ENCODE data around the gene C10orf71. TPM values are rescaled to one million over a fixed set of nuclear protein-coding genes. Genes with fewer than 3 reads are reported as not detected.

The C10orf71 gene
- total RNA-seq, 1 experiment from 2014 or later: not detected

- no peaks in the 10 kb centered on the region for H3K9me3 Mint-ChIP-seq (ENCODE audit: low read depth, unreplicated experiment)
- CTCF ChIA-PET: no interaction called here
- BruUV-seq (replicated peaks): no TSS peak
- peaks cover 85% of the 10 kb centered on the region for H3K27me3 Mint-ChIP-seq (ENCODE audit: unreplicated experiment)
- intact Hi-C loops (cut with micrococcal nuclease; ENCODE audit: unreplicated experiment): no loop called here
- no peaks in the 10 kb centered on the region for H3K4me1 Mint-ChIP-seq (ENCODE audit: low read depth, unreplicated experiment)
- no peaks in the 10 kb centered on the region for H3K36me3 Mint-ChIP-seq (ENCODE audit: insufficient read depth, unreplicated experiment)
- DNase-seq: no peak
- H3K27ac Mint-ChIP-seq (ENCODE audit: unreplicated experiment): no peak overlapping the region
- TF ChIP-seq CTCF (IDR thresholded peaks at IDR 0.05; ENCODE audit: unreplicated experiment): no peak
- no peak overlapping the region for H3K4me3 Mint-ChIP-seq (ENCODE audit: low read depth, unreplicated experiment)
These were observed 9.0 kb downstream of the C10orf71 start for GRCh38 chr10:49307921-49308320.

GRCh38 chr10:49308881-49309280, 9.9 kb downstream of the C10orf71 start:
- Mint-ChIP-seq H3K9me3 (ENCODE audit: low read depth, unreplicated experiment) (no peaks in the 10 kb centered on the region), H3K4me3 (ENCODE audit: low read depth, unreplicated experiment) (no peak overlapping the region), H3K36me3 (ENCODE audit: insufficient read depth, unreplicated experiment) (no peaks in the 10 kb centered on the region), H3K27me3 (ENCODE audit: unreplicated experiment) (peaks cover 85% of the 10 kb centered on the region), H3K27ac (ENCODE audit: unreplicated experiment) (no peak overlapping the region), H3K4me1 (ENCODE audit: low read depth, unreplicated experiment) (no peaks in the 10 kb centered on the region)
- intact Hi-C loops (cut with micrococcal nuclease; ENCODE audit: unreplicated experiment): no loop called here
- no peak for DNase-seq
- BruUV-seq (replicated peaks): no TSS peak
- CTCF ChIA-PET: no interaction called here
- no peak for TF ChIP-seq CTCF (IDR thresholded peaks at IDR 0.05; ENCODE audit: unreplicated experiment)

- Mint-ChIP-seq H3K9me3 (ENCODE audit: low read depth, unreplicated experiment) (no peaks in the 10 kb centered on the region), H3K4me3 (ENCODE audit: low read depth, unreplicated experiment) (no peak overlapping the region), H3K36me3 (ENCODE audit: insufficient read depth, unreplicated experiment) (no peaks in the 10 kb centered on the region), H3K27me3 (ENCODE audit: unreplicated experiment) (peaks cover 85% of the 10 kb centered on the region), H3K4me1 (ENCODE audit: low read depth, unreplicated experiment) (no peaks in the 10 kb centered on the region), H3K27ac (ENCODE audit: unreplicated experiment) (no peak overlapping the region)
- TF ChIP-seq CTCF (IDR thresholded peaks at IDR 0.05; ENCODE audit: unreplicated experiment): no peak
- intact Hi-C loops (cut with micrococcal nuclease; ENCODE audit: unreplicated experiment): no loop called here
- CTCF ChIA-PET: no interaction called here
- no TSS peak for BruUV-seq (replicated peaks)
- DNase-seq: no peak
These were observed 10.9 kb downstream of the C10orf71 start for GRCh38 chr10:49309691-49310411.

- Mint-ChIP-seq H3K4me3 (ENCODE audit: low read depth, unreplicated experiment) (no peak overlapping the region), H3K36me3 (ENCODE audit: insufficient read depth, unreplicated experiment) (no peaks in the 10 kb centered on the region), H3K27ac (ENCODE audit: unreplicated experiment) (no peak overlapping the region), H3K4me1 (ENCODE audit: low read depth, unreplicated experiment) (no peaks in the 10 kb centered on the region), H3K9me3 (ENCODE audit: low read depth, unreplicated experiment) (no peaks in the 10 kb centered on the region), H3K27me3 (ENCODE audit: unreplicated experiment) (peaks cover 79% of the 10 kb centered on the region)
- no peak for TF ChIP-seq CTCF (IDR thresholded peaks at IDR 0.05; ENCODE audit: unreplicated experiment)
- CTCF ChIA-PET: no interaction called here
- no TSS peak for BruUV-seq (replicated peaks)
- no peak for DNase-seq
- intact Hi-C loops (cut with micrococcal nuclease; ENCODE audit: unreplicated experiment): no loop called here
These were observed 11.5 kb downstream of the C10orf71 start for GRCh38 chr10:49310460-49310859.
